CD4-positive, alpha-beta T cell treated with Interleukin-2 at 100 ng/mL for 4 hours (primary cell): ENCODE measurements around the gene PHF3.

Experiments
- DNase-seq: peaks from one replicate; pipeline ENCODE4 v3.0.0-alpha.2; 2020; ENCODE audit warnings: low spot score

Gene PHF3, protein sequence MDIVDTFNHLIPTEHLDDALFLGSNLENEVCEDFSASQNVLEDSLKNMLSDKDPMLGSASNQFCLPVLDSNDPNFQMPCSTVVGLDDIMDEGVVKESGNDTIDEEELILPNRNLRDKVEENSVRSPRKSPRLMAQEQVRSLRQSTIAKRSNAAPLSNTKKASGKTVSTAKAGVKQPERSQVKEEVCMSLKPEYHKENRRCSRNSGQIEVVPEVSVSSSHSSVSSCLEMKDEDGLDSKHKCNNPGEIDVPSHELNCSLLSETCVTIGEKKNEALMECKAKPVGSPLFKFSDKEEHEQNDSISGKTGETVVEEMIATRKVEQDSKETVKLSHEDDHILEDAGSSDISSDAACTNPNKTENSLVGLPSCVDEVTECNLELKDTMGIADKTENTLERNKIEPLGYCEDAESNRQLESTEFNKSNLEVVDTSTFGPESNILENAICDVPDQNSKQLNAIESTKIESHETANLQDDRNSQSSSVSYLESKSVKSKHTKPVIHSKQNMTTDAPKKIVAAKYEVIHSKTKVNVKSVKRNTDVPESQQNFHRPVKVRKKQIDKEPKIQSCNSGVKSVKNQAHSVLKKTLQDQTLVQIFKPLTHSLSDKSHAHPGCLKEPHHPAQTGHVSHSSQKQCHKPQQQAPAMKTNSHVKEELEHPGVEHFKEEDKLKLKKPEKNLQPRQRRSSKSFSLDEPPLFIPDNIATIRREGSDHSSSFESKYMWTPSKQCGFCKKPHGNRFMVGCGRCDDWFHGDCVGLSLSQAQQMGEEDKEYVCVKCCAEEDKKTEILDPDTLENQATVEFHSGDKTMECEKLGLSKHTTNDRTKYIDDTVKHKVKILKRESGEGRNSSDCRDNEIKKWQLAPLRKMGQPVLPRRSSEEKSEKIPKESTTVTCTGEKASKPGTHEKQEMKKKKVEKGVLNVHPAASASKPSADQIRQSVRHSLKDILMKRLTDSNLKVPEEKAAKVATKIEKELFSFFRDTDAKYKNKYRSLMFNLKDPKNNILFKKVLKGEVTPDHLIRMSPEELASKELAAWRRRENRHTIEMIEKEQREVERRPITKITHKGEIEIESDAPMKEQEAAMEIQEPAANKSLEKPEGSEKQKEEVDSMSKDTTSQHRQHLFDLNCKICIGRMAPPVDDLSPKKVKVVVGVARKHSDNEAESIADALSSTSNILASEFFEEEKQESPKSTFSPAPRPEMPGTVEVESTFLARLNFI (N-terminal part only)

DNA sequence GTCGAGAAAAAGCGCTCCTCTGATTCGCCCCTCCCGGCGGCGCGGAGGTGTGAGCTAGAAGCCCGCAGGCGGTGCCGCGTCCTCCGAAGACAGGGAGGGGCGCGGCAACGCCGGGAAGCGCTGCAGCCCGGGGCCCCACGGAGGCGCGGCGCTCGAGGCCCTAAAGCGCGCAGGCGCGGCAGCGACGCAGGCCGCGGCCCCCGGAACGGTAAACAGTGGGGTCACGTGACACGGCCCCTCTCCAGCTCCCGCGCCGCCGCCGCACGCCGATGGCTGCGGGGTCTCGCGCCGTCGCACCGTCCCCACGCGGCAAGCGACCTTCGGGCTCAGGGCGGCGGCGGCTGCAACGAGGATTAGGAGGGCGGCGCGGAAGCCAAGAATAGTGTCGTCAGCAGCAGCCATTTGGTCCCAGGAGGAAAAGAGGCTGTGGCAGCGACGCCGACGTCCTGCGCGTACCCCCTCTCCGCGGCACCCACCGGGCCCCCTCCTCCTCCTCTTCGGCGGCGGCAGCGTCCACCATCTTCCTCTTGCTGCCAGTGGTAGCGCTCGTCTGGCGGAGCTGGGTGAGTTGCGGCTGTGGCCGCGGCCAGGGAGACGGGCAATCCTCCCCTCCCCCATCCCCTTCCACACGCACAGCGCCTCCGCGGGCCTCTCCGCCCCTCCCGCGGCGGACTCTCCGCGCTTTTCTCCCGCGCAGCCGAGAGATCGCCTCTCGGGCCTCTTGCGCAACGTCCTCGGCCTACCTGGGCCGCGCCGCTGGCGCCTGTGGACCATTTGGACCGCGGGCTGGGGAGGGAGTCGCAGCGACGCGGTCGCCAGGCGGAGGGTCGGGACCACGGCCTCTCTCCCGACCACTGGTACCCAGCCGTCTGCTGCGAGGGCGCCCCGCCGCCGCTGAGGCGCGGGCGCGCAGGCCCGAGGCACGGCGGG lies at the start of gene PHF3:
TSS of gene PHF3 (plus strand) at position 215 of the 930 bp plus-strand sequence. CDS start 10,750 bp downstream, outside the sequence.
- DNase-seq = peak; percentile 90

DNA sequence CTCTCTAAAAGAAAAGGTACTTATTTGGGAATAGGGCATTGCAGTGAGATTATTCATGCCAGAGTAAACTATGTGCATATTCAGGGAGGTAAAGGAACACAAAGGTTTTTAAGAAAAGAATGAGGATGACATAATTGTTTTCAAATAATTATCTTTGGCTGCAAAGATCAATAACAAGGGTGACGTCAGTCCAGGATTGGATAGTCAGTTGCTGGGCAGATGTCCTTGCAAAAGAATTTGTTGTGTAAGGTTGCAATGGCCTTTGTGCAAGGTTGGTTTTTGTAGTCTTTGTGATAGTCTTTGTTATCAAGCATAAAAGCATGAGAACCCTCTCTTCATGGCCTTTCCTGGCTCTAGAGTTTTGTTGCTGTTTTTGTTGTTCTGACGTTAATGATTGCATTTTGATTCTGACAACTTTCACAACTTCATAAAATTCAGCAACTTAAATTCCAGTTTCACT lies 45.6 kb upstream of the PHF3 start:
- DNase-seq = no peak

DNA sequence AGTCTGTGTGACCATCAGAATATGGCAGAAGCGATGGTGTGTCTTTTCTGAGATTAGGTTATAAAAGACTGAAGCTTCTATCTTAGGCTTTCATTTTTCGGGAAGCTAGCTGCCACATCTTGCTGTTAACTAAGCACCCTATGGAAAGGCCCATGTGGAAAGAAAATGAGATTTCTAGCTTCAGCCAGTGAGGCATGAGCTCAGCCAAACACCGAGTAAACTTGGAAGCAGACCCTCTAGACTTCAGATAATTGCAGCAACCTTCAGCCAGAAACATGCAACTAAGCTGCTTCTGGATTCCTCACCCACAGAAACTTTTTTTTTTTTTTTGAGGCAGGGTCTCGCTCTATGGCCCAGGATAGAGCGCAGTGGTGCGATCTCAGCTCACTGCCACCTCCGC lies 42.7 kb upstream of the PHF3 start:
- DNase-seq = no peak

DNA sequence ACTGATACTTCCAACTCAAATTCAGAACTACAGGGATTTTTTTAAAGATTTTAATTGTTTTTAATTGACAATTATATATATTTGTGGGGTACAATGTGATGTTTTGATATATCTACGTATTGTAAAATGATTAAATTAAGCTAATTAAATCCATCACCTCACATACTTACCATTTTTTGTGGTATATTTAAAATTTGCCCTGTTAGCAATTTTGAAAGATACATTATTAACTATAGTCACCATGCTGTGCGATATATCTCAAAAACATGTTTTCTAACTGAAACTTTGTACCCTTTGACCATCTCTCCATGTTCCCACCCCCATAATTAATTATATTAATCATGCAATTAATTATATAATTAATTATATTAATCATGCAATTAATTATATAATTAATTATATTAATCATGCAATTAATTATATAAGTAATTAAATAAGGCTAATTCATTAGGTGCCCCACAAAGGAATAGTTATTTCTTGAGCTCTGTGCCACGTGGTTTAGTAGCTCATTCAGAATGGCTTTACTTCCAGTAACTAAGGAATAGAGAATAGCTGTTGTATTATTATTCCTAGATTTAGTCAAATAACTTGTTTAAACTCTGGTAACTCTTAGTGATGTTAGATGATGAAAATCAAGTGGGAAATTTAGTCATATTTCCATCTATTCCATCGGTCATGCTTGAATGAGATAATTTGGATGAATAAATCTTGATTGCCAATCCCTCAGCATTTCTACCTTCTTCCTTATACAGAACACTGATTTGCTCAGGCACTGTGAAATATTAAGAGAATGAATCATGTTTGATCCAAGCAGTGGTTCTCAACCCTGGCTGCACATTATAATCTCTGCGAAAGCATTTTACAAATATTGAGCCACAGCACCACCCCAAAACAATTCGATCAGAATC lies 38.2 kb upstream of the PHF3 start:
- no peak for DNase-seq

DNA sequence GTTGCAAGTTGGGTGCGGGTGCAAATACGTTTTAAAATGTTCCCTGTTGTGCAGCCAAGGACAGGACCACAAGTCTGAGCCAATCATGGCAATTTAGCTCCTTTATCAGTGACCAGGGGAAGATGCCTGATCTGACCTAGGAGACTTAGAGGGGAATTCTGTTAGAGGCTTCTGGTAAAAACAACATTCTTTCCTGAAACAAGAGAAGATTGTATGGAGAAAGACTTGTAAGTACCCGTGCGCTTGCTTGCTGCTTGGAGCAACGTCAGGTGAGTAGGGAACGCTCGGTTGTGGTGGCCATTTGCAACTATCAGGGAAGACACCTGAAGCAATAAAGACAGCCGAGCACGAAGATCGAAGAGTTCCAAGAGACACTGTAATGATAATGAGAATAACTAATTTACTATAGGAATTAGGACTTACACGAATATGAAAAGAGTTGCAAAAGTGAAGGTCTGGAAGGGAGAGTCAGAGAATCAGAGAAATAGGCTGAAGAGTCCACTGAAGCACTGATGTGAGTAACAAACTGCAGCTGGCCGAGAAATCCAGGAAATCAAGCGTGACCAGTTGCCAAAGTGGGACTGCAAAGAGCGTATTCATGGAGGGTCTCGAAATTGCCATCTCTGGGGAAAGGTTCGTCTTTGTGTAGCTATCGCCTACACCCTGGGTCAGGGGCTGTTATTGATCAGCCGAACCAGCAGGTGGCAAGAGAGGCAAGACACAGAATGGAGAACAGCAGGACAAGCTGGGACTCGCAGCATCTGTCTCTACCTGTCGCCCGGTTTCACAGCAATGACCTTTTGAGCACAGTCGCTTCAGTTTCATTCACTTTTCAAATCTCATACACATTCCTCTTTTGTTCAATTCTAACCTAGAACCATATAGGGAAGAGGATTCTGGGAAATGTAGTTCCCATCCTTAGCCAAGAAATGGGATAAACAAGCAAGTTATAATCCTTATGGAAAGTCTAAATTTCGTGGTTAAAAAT lies 37.3 kb upstream of the PHF3 start:
- DNase-seq = peak; percentile 84

DNA sequence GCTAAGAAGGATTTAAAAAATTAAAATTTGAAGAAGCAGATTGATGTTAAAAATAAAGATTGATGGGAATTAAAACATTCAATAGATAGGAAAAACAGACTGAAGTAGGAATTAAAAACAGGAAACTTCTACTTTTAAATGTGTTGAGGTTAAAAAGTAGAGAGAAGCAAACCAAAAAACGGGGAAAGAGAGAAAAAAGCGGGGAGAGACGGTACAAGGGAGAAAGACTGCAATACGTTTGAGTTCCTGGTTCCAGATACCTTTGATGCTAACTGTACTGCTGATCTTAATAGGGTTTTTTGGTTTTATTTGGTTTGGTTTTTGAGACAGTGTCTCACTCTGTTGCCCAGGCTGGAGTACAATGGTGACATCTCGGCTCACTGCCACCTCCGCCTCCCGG lies 36.4 kb upstream of the PHF3 start:
- no peak for DNase-seq

DNA sequence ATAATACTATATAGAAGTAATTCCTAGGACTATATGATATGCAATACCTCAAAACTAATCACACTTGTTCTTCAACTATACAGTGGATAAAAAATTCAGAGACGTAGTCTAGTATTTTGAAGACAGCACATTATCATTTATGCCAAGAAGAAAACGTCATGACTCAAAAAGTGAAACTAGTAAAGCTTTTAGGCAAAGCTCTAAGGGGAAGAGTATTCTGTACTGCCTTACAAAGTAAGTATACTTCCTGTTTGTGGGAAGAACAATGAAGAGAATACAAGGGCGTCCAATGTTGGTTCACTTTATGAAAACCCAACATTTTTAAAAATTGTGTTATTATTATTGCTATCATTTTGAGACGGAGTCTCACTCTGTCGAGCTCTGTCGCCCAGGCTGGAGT lies 35.5 kb upstream of the PHF3 start:
- no peak for DNase-seq

DNA sequence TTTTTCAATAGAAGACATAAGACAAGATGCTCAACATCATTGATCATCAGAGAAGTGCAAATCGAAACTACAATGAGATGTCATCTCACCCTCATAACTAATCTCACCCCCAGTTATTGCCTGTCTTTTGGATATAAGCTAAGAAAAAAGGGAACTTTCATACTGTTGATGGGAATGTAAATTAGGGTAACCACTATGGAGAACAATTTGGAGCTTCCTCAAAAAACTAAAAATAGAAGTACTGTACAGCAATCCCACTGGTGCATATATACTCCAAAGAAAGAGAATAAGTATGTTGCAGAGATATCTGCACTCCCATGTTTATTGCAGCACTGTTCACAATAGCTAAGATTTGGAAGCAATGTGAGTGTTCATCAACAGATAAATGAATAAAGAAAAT lies 26.4 kb upstream of the PHF3 start:
- no peak for DNase-seq

DNA sequence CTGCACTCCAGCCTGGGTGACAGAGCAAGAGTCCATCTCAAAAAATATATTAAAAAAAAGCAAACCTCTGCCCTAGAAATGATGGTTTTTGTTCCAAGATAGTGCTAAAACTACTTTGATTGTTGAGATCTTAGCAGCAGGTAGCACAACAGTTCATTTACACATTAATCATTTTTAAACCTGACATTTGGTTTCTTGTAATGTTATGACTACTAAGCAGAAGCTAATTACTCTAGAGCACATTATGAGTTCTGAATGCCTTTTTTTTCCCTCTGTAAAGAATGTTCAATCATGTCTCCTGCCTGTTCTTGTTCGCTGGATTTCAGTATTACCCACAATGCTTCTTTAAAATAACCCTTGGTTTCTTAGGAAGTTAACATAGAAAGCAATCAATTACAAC lies 24.7 kb upstream of the PHF3 start:
- DNase-seq = no peak

DNA sequence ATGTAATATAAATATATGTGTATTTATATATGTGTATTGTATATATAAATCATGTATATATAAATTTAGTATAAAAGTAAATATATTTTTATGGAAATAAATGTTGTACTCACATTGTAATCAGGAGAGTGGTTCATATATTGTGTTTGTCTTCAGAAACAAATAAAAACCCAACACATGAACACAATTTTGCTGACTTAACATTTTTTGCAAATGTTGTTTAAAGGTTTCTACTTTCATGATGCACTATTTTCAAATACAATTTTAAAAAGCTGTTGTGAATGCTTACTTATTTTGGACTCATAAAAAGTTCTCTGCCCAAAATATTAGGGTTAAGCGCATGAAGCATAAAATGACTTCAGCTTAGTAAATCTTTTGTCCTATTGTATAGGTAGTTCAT lies 24.0 kb upstream of the PHF3 start:
- DNase-seq = no peak

DNA sequence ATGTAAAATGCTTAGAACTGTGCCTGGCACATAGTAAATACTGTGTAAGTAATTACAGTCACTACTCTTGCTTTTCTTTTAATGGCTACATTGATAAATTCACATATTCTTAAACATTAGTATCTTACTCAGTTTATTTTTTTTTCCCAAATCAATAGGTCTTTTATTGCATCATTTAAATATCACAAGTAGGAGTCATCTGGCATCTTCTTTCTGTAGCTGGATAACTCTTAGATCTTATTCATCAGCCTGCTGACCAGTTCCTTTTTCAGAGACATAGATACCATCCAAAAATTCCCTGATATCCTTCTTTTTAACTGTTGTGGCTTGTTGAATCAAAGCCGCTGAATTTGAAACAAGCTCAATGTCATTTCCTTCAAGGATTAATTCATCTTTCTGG lies 20.0 kb upstream of the PHF3 start:
- no peak for DNase-seq

DNA sequence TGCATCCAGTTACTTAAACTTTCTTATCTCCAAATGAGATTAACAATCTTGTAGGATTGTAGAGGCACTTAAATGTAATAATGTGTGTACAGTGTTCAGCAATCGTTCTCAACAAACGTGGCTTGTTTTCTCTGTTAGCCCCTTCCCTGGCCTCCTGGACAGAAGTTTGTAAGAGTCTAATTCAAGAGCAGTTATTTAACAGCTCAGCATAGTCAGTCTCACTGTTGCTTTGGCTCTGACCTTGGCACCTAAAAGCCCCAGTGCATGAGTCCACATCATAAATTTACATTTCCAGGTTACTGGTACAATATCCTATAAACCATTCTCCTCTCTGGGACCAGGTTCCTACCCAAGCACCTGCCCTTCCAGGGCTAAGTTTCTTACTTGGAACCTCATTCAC lies 11.5 kb upstream of the PHF3 start:
- DNase-seq = no peak

DNA sequence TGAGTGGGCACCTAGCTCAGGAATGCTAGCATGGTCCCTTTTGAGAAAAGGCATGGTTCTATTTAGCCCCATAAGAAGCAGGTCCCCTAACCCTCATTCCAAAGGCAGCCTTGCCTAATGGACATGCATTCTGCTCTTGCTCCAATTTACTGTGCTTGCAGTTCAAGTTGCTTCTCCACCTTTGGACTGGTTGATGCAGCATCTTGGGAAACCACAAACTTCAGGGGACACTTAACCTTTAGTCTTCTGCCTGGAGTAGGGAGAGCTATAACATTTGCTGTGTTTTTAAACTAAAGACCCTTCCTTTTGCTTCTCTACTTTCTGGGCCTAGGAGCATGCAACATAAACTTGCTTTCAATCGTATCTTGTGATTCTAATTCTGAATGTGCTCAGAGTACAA lies 5.1 kb upstream of the PHF3 start:
- DNase-seq = no peak

DNA sequence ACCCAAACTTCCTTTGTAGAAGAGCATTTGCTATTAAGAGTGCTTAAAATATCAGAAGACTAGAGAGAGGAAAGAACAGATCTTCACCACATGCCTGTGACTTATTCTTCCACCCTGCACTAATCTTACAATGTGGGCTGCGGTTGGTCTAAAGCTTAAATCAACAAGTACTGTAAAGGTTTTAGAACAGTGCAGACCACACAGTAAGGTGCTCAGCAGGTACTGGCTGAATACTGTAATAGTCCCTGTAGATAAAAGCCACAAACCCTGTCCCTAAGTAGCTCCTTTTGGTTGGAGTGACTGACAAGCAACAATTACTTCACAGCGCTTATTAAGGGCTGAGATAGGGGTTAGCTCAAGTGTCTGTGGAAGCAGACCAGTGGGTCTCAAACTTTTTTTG lies 972 bp upstream of the PHF3 start:
- DNase-seq = no peak

DNA sequence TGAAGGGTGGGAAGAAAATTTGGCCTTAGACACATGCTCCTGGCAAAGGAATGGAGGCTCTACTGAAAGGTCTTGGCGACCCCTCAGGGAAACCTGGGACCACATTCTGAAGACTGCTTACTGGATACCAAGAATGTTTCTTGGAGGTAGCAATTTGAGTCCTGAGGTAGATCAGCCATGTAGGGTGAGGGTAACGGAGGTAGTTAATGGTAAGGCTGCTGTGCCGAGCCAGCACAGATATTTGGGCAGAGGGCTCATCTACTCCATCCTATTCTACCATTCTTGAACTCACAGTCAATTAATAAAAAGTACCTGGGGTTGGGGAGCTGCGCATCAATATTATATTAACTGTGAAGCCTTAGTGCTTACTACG lies 401 bp upstream of the PHF3 start:
- DNase-seq = no peak

DNA sequence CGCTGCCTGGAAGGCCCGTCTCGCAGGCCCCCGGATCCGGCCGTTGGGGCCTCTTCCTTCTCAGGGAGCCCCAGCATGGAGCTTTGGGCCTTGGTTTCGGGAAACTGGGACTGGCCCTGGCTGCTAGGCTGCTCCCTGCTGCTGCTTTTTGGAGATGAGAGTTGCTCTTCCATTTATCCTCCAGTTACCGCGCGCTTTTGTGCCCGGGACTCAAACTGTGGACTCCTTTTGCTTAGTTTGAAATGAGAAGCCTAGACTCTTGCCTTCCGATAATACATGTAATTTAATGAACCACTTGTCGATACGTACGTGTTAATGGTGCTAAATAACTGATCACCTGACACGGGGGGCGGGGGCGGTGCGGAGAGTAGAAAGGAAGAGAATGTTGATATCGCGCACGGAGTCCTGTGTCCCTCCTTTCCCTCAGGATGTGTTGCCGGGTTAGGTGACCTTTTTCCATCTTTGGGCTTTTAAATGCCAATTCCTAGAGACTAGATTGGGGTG lies 968 bp downstream of the PHF3 start:
- DNase-seq = peak; percentile 47

DNA sequence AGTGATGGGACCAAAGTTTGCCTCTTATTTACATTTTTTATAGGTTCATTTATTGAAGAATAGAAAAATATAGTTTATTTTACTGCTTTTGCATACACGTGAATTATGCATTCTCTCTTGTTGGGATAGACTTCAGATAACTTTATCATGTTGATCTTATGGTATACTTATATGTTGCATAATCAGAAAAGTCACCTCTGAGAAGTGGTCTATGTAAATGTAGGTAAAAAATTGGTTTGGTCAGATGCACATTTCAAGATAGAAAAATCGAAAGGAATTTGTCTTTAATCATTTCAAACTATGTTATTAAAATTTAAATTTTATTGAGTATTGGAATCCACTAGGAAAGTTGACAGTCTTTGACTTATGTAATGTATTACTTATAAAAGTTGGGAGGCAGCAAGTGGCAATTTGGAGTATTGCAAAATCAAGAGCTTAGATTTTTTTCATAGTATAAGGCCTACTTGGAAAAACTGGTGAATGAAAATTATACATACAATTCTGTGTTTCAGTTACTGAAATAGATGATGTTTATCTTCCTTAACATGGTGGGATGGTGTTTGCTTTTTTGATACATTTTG lies 2.4 kb downstream of the PHF3 start:
- DNase-seq = no peak

DNA sequence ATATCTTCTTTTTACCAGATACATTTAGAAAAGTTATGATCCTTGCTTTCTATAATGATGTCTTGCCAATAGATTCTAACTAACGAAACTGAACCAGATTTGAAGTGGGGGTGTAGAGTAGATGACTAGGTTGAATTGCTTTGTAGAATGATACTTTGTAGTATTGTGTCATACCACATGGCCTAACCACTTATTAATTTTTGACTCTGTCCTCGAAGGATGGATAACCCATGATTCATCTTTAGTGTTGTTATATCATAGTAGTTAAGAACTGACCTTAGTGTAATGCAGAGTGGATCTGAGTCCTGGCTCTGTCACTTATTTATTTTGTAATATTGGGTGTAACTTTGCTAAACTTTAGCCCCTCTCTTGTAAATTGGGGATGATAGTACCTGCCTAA lies 4.5 kb downstream of the PHF3 start:
- no peak for DNase-seq

DNA sequence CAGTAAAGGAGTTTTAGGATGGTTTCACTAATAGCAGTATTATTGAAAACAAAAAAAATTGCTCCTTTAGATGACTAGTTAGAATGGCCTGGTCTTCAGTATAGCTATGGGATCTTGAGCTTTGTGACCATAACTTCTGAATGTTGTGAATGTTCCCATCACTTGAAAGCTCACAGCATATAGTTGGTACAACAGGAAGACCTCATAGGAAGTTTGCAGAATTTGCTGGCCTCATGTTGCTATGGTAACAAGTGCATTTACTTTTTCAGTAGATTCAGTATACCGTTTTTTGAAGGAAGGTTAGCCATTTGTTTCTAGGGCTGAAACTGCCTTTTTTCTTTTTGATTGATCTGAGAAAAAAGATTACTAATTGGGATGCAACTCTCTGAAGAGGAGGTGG lies 8.3 kb downstream of the PHF3 start:
- peak; percentile 62 for DNase-seq
